Transverse colon (tissue), 4 donors: ENCODE data around the gene UBE2E2. TPM values are rescaled to one million over a fixed set of nuclear protein-coding genes. Genes with fewer than 3 reads are reported as not detected.

Experiments used
- DNase-seq: peaks from one replicate; pipeline ENCODE4 v3.0.0-alpha.2; 2019
- H3K27ac ChIP-seq, 4 donors: fragments of 200-600 bp; sonication (generic); 2 replicates each; pipeline ENCODE4 v1.5.1; 2016 to 2018; ENCODE audit warnings: inconsistent platforms in 4 of 4
- H3K27me3 ChIP-seq: fragments of 200-600 bp; sonication (generic); 2 replicates; pipeline ENCODE4 v1.5.1; 2017; ENCODE audit warnings: inconsistent platforms
- H3K36me3 ChIP-seq, 4 donors: fragments of 200-600 bp; sonication (generic); 2 replicates each; pipeline ENCODE4 v1.5.1; 2017 to 2019; ENCODE audit warnings: inconsistent platforms in 4 of 4
- H3K4me1 ChIP-seq, 4 donors: fragments of 200-600 bp; sonication (generic); 2 replicates each; pipeline ENCODE4 v1.5.1; 2017 to 2020; ENCODE audit warnings: inconsistent platforms in 4 of 4
- H3K4me3 ChIP-seq, 4 donors: fragments of 200-600 bp; sonication (generic); 1 replicate in 1 of 4; 2 replicates in 3 of 4; pipeline versions ENCODE4 v1.5.1 to v1.6.1; 2017 to 2019; ENCODE audit warnings: inconsistent platforms in 4 of 4
- H3K9me3 ChIP-seq, 2 donors: fragments of 200-600 bp; sonication (generic); 2 replicates each; pipeline ENCODE4 v1.5.1; 2017 to 2019; ENCODE audit warnings: inconsistent platforms in 2 of 2
- EP300 ChIP-seq: sonication (generic); formaldehyde crosslinking; IDR thresholded peaks from one replicate; pipeline ENCODE4 v1.6.1; 2017; ENCODE audit warnings: antibody characterized with exemption, low read depth
- POLR2A ChIP-seq: fragments of 450-650 bp; IDR thresholded peaks from one replicate; pipeline ENCODE4 v1.6.1; 2016; ENCODE audit warnings: antibody characterized with exemption, mild to moderate bottlenecking, moderate library complexity
- POLR2AphosphoS5 ChIP-seq, 3 donors: sonication (generic); formaldehyde crosslinking; IDR thresholded peaks; one replicate each; pipeline ENCODE4 v1.6.1; 2016; ENCODE audit warnings: antibody characterized with exemption in 3 of 3
- WGBS, 2 donors: methylation state at CpG; one replicate each; pipeline ENCODE4 v1.1.5; 2018; ENCODE audit warnings: low coverage in 1 of 2; 5-methylcytosine and 5-hydroxymethylcytosine counted together
- in situ Hi-C, 4 donors: fragments of 200-750 bp; cut with MboI; loops; one replicate each; pipeline versions ENCODE4 v1.15.0 to v1.15.1; 2017; ENCODE audit warnings: low sequenced_read_pairs in 3 of 4, low pct_ligation_motif_present in 1 of 4, low pct_unique_long_range_greater_than_20kb in 1 of 4
- intact Hi-C: fragments of 100-400 bp; cut with DNase I; formaldehyde crosslinking; loops from one replicate; pipeline ENCODE4 v1.15.1; 2023; ENCODE audit warnings: low total_unique reads
- total RNA-seq, 4 donors: library from RNA; depleted of rRNA; stranded (reverse); fragments of >200 nt; gene quantifications; one replicate each; pipeline ENCODE4 v1.1.0, GENCODE V29; 2016
- TF ChIP-seq, protein P1 (sequence below), 5 experiments: fragments of 200-600 bp in 3 of 5; fragments of 450-650 bp in 2 of 5; sonication (generic) in 3 of 5; IDR thresholded peaks; 1 replicate in 2 of 5; 2 replicates in 3 of 5; pipeline ENCODE4 v1.5.1; 2016 to 2017; ENCODE audit warnings: antibody characterized with exemption in 5 of 5, inconsistent platforms in 3 of 5, mild to moderate bottlenecking in 2 of 5, moderate library complexity in 1 of 5

The UBE2E2 gene
- total RNA-seq, 4 donors from 2014 or later, result 5.4 to 133 (median 7.6) TPM

DNA sequence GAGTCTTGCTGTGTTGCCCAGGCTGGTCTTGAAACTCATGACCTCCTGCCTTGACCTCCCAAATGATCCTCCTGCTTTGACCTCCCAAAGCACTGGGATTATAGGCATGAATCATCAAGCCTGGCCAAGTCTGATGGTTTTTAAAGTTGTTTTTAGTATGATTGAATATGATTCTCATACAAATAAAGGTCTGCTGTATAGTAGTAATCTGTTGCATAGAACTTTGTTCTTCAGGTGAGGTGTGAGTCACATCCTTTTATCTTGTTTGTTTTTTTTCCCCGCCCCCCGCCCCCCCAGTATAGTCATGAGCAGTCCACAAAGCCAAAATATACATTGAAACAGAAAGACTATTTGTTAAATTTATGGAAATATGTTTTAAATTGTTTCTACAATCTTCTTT lies 39.0 kb downstream of the UBE2E2 start:
- Histone ChIP-seq H3K27me3 (no peaks in the 10 kb centered on the region), H3K27ac (no peak overlapping the region), H3K4me1 (peaks cover 0 to 12% (median 0%) of the 10 kb centered on the region in 4 donors), H3K36me3 (no peaks in the 10 kb centered on the region), H3K9me3 (no peaks in the 10 kb centered on the region), H3K4me3 (no peak overlapping the region)
- TF ChIP-seq POLR2AphosphoS5 (IDR thresholded peaks at IDR 0.05), result no peak
- TF ChIP-seq, protein P1, sequence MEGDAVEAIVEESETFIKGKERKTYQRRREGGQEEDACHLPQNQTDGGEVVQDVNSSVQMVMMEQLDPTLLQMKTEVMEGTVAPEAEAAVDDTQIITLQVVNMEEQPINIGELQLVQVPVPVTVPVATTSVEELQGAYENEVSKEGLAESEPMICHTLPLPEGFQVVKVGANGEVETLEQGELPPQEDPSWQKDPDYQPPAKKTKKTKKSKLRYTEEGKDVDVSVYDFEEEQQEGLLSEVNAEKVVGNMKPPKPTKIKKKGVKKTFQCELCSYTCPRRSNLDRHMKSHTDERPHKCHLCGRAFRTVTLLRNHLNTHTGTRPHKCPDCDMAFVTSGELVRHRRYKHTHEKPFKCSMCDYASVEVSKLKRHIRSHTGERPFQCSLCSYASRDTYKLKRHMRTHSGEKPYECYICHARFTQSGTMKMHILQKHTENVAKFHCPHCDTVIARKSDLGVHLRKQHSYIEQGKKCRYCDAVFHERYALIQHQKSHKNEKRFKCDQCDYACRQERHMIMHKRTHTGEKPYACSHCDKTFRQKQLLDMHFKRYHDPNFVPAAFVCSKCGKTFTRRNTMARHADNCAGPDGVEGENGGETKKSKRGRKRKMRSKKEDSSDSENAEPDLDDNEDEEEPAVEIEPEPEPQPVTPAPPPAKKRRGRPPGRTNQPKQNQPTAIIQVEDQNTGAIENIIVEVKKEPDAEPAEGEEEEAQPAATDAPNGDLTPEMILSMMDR (IDR thresholded peaks at IDR 0.05), result no peak
- no peak for TF ChIP-seq POLR2A
- TF ChIP-seq EP300, result no peak
- WGBS, 2 donors, result 57% methylated on average over 2 of the region's 2 CpGs; no CpG with 5 or more reads in 1 of the 2 donors
- in situ Hi-C loops (no loop called here), intact Hi-C loops (no loop called here)
- no peak for DNase-seq

DNA sequence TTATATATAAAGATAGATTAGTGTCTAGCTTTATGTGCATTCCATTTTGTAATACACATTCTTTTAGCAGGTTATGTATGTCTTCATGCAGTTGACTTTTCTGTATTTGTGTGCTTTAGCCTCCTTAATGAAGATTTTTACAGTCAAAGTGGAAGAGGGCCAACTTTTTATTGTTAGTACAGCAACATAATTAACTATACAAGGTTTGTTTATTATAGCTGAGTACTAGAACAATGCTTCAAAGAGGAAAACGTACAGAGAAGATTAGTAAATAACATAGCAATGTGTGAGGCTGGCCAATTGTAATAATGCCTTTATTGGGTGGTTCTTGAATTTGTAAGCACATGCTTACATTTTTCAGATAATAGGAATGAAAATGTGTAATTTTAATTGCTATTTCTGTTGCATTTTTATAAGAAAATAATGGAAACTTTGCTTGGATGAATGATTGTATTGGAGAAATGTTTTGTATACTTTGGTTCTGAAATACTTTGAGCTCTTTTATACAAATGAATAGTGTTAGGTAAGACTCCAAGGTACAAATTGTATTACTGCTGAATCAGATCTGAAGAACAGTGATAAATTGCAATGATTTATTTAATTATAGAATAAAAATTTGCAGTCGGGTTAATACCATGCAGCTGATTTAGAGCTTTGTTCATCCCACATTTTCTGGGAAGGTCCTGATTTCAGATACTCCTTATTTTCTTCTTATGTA lies 41.4 kb downstream of the UBE2E2 start:
- TF ChIP-seq POLR2A (no peak), EP300 (no peak), POLR2AphosphoS5 (IDR thresholded peaks at IDR 0.05) (no peak)
- H3K9me3 ChIP-seq, result no peaks in the 10 kb centered on the region
- H3K4me1 ChIP-seq, result peaks cover 0 to 12% (median 0%) of the 10 kb centered on the region in 4 donors
- no peak for DNase-seq
- in situ Hi-C loops, result no loop called here
- intact Hi-C loops, result no loop called here
- H3K27ac ChIP-seq, result no peak overlapping the region
- no peaks in the 10 kb centered on the region for H3K27me3 ChIP-seq
- no peaks in the 10 kb centered on the region for H3K36me3 ChIP-seq
- WGBS, 2 donors, result 46 to 57% methylated on average over 2 of the region's 2 CpGs
- H3K4me3 ChIP-seq, result no peak overlapping the region

DNA sequence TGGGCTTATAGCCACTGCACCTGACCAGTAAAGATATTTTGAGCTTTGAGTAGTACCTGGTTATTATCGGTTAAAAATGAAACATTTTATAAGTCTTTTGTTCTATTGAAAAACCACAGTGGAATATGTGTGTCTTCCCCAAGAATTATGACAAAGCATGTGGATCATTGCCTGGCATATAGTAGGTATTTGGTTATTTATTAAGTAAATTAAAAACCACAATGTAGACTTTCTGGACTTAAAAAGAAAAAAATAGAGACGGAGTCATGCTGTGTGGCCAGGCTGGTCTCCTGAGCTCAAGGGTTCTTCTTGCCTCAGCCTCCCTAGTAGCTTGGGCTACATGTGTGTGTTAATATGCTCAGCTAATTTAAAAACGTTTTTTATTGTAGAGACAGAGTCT lies 43.5 kb downstream of the UBE2E2 start:
- in situ Hi-C loops, result no loop called here

DNA sequence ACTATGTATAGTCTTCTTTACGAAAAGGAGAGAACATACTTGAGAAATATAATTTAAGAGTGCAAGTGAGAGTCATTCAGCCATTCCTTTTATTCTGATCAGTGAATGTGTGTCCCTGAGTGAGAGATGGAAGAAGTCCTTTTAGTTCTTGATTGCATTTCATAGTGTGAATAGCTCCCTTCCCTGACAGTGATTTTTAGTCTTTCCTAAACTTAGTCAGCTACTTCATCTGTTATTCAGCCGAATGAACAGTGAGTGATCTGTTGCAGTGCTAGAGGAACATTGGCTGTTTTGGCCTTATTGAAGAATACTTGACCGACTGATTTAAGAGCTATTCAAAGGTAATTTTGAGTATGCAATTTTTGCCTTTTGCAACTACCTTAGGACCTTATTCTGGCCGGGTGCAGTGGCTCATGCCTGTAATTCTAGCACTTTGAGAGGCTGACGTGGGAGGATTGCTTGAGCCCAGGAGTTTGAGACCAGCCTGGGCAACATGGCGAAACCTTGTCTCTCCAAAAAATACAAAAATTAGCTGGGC lies 45.5 kb downstream of the UBE2E2 start:
- WGBS, 2 donors, result 86 to 92% methylated on average over 3 to 6 of the region's 6 CpGs
- in situ Hi-C loops, result no loop called here

More for the DNA sequence above, 43.5 kb downstream of the UBE2E2 start:
- no peak for DNase-seq
- no peaks in the 10 kb centered on the region for H3K9me3 ChIP-seq
- H3K27ac ChIP-seq, result no peak overlapping the region
- H3K4me1 ChIP-seq, result peaks cover 0 to 10% (median 0%) of the 10 kb centered on the region in 4 donors
- 73 to 79% methylated on average over 3 of the region's 3 CpGs for WGBS, 2 donors
- intact Hi-C loops, result no loop called here
- H3K27me3 ChIP-seq, result no peaks in the 10 kb centered on the region
- H3K36me3 ChIP-seq, result no peaks in the 10 kb centered on the region
- no peak overlapping the region for H3K4me3 ChIP-seq
- no peak for TF ChIP-seq EP300
- TF ChIP-seq POLR2AphosphoS5 (IDR thresholded peaks at IDR 0.05), result no peak
- no peak for TF ChIP-seq POLR2A
- TF ChIP-seq, protein P1 (IDR thresholded peaks at IDR 0.05), result no peak

More for the DNA sequence above, 45.5 kb downstream of the UBE2E2 start:
- peaks cover 0 to 10% (median 0%) of the 10 kb centered on the region in 4 donors for H3K4me1 ChIP-seq
- TF ChIP-seq POLR2A, result no peak
- TF ChIP-seq POLR2AphosphoS5 (IDR thresholded peaks at IDR 0.05), result no peak
- no peak for TF ChIP-seq EP300
- TF ChIP-seq, protein P1 (IDR thresholded peaks at IDR 0.05), result no peak
- intact Hi-C loops, result no loop called here
- H3K27me3 ChIP-seq, result no peaks in the 10 kb centered on the region
- H3K4me3 ChIP-seq, result no peak overlapping the region
- no peak for DNase-seq
- no peaks in the 10 kb centered on the region for H3K36me3 ChIP-seq
- no peaks in the 10 kb centered on the region for H3K9me3 ChIP-seq
- no peak overlapping the region for H3K27ac ChIP-seq
